Uterus (tissue), 2 donors: ENCODE results near the gene FAR1.

Source experiments
- POLR2A ChIP-seq, 2 donors: fragments of 450-650 bp; IDR thresholded peaks; one replicate each; pipeline ENCODE4 v1.6.1; 2016; ENCODE audit warnings: antibody characterized with exemption in 2 of 2, mild to moderate bottlenecking in 1 of 2, moderate library complexity in 1 of 2
- TF ChIP-seq, protein P1 (sequence below), 4 experiments: fragments of 200-600 bp in 2 of 4; fragments of 450-650 bp in 2 of 4; sonication (generic) in 2 of 4; IDR thresholded peaks; one replicate each; pipeline ENCODE4 v1.5.1; 2016 to 2019; ENCODE audit warnings: antibody characterized with exemption in 4 of 4, mild to moderate bottlenecking in 2 of 4, moderate library complexity in 1 of 4

DNA sequence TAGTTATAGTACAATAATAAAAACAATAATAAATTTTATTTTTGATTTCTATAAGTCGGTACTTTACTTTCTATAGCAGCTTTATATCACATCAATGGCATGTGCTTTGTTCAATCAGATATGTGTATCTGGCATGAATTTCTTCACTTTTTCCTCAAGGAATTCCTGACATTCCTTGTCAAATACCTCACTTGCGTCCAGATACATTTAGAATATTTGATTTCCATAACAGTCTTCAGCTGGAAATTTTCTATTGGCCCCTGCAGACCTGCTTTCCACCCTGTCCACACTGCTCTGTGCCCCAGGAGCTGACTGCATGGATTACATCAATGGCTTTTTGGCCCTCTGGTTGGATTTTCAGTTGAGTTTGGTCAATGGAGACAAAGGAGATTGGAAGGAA lies 93.2 kb downstream of the FAR1 start:
- TF ChIP-seq, protein P1, sequence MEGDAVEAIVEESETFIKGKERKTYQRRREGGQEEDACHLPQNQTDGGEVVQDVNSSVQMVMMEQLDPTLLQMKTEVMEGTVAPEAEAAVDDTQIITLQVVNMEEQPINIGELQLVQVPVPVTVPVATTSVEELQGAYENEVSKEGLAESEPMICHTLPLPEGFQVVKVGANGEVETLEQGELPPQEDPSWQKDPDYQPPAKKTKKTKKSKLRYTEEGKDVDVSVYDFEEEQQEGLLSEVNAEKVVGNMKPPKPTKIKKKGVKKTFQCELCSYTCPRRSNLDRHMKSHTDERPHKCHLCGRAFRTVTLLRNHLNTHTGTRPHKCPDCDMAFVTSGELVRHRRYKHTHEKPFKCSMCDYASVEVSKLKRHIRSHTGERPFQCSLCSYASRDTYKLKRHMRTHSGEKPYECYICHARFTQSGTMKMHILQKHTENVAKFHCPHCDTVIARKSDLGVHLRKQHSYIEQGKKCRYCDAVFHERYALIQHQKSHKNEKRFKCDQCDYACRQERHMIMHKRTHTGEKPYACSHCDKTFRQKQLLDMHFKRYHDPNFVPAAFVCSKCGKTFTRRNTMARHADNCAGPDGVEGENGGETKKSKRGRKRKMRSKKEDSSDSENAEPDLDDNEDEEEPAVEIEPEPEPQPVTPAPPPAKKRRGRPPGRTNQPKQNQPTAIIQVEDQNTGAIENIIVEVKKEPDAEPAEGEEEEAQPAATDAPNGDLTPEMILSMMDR (IDR thresholded peaks at IDR 0.05) = no peak
- no peak for TF ChIP-seq POLR2A (IDR thresholded peaks at IDR 0.05)
